Neuronal stem cell (in vitro differentiated cells): ENCODE measurements around the gene SLC9A9.

Experiments
- DNase-seq: peaks from one replicate; pipeline ENCODE4 v3.0.0-alpha.2; 2013; ENCODE audit warnings: low spot score
- H2AFZ ChIP-seq: one replicate; pipeline ENCODE4 v1.6.1; 2013; ENCODE audit warnings: mild to moderate bottlenecking, low read length, inconsistent platforms
- H2AK5ac ChIP-seq: 2 replicates; pipeline ENCODE4 v1.6.1; 2013; ENCODE audit warnings: low read depth, mild to moderate bottlenecking, inconsistent platforms, low read length, moderate library complexity, mixed read lengths
- H2BK120ac ChIP-seq: 2 replicates; pipeline ENCODE4 v1.6.1; 2013; ENCODE audit warnings: low read depth, mild to moderate bottlenecking, inconsistent platforms, low read length, moderate library complexity, mixed read lengths
- H2BK12ac ChIP-seq: one replicate; pipeline ENCODE4 v1.6.1; 2013; ENCODE audit warnings: low read length, inconsistent platforms
- H2BK15ac ChIP-seq: 2 replicates; pipeline ENCODE4 v1.6.1; 2013; ENCODE audit warnings: mild to moderate bottlenecking, low read length, inconsistent platforms, mixed read lengths
- H2BK5ac ChIP-seq: one replicate; pipeline ENCODE4 v1.6.1; 2013; ENCODE audit warnings: inconsistent platforms, mild to moderate bottlenecking, low read length, moderate library complexity
- H3K14ac ChIP-seq: one replicate; pipeline ENCODE4 v1.6.1; 2013; ENCODE audit warnings: low read length, inconsistent platforms
- H3K18ac ChIP-seq: 2 replicates; pipeline ENCODE4 v1.6.1; 2013; ENCODE audit warnings: low read length, inconsistent platforms
- H3K23ac ChIP-seq: 2 replicates; pipeline ENCODE4 v1.6.1; 2013; ENCODE audit warnings: low read depth, mild to moderate bottlenecking, mixed read lengths, low read length, inconsistent platforms; ENCODE audit not compliant: poor library complexity
- H3K27ac ChIP-seq: replicated peaks from 3 replicates; pipeline ENCODE4 v1.5.1; 2013; ENCODE audit warnings: low read length, inconsistent platforms
- H3K27me3 ChIP-seq, 3 experiments: 2 replicates each; pipeline ENCODE4 v1.6.1; 2013; ENCODE audit warnings: low read length in 3 of 3, mild to moderate bottlenecking in 2 of 3, inconsistent platforms in 1 of 3, low read depth in 1 of 3, mixed read lengths in 1 of 3, moderate library complexity in 1 of 3; ENCODE audit not compliant: control insufficient read depth in 3 of 3, insufficient read depth in 3 of 3
- H3K36me3 ChIP-seq, 2 donors: replicated peaks in 1 of 2; 2 replicates each; pipeline ENCODE4 v1.6.1; 2013; ENCODE audit warnings: low read length in 2 of 2; ENCODE audit not compliant: control insufficient read depth in 2 of 2, insufficient read depth in 2 of 2
- H3K4ac ChIP-seq: 2 replicates; pipeline ENCODE4 v1.6.1; 2013; ENCODE audit warnings: inconsistent platforms, mild to moderate bottlenecking, low read length, moderate library complexity
- H3K4me1 ChIP-seq, 2 donors: 1 replicate in 1 of 2; 2 replicates in 1 of 2; pipeline ENCODE4 v1.6.1; 2013; ENCODE audit warnings: low read length in 2 of 2, low read depth in 1 of 2; ENCODE audit not compliant: control insufficient read depth in 2 of 2, insufficient read depth in 1 of 2
- H3K4me2 ChIP-seq: one replicate; pipeline ENCODE4 v1.6.1; 2013; ENCODE audit warnings: mild to moderate bottlenecking, low read length, inconsistent platforms; ENCODE audit not compliant: insufficient read depth, poor library complexity, severe bottlenecking
- H3K4me3 ChIP-seq, 2 donors: 2 replicates each; pipeline ENCODE4 v1.5.1; 2013; ENCODE audit warnings: low read length in 2 of 2, mild to moderate bottlenecking in 2 of 2, inconsistent platforms in 1 of 2, moderate library complexity in 1 of 2
- H3K79me1 ChIP-seq: one replicate; pipeline ENCODE4 v1.6.1; 2013; ENCODE audit warnings: low read depth, mild to moderate bottlenecking, inconsistent platforms, low read length, moderate library complexity
- H3K9ac ChIP-seq: one replicate; pipeline ENCODE4 v1.6.1; 2013; ENCODE audit warnings: mild to moderate bottlenecking, low read depth, low read length, inconsistent platforms; ENCODE audit not compliant: poor library complexity
- H3K9me3 ChIP-seq, 2 donors: replicated peaks in 1 of 2; 2 replicates each; pipeline versions ENCODE3 to v1.6.1; 2013; ENCODE audit warnings: low read length in 2 of 2, mild to moderate bottlenecking in 2 of 2, inconsistent platforms in 1 of 2, low read depth in 1 of 2, mixed read lengths in 1 of 2, moderate library complexity in 1 of 2; ENCODE audit not compliant: control insufficient read depth in 2 of 2, insufficient read depth in 1 of 2
- H4K8ac ChIP-seq: one replicate; pipeline ENCODE4 v1.6.1; 2013; ENCODE audit warnings: low read depth, mild to moderate bottlenecking, inconsistent platforms, low read length, moderate library complexity
- H4K91ac ChIP-seq: one replicate; pipeline ENCODE4 v1.6.1; 2013; ENCODE audit warnings: low read length, low read depth, mild to moderate bottlenecking, inconsistent platforms; ENCODE audit not compliant: poor library complexity
- WGBS, 2 donors: extraction: QIAGEN DNeasy Blood & Tissue Kit; methylation state at CpG; one replicate each; pipeline ENCODE4 v1.1.7; 2013; ENCODE audit warnings: missing lambda C conversion rate in 2 of 2, mixed read lengths in 1 of 2; ENCODE audit not compliant: insufficient read length in 2 of 2, insufficient replicate concordance in 1 of 2; ENCODE audit errors: extremely low coverage in 2 of 2; 5-methylcytosine and 5-hydroxymethylcytosine counted together

SLC9A9 gene

DNA sequence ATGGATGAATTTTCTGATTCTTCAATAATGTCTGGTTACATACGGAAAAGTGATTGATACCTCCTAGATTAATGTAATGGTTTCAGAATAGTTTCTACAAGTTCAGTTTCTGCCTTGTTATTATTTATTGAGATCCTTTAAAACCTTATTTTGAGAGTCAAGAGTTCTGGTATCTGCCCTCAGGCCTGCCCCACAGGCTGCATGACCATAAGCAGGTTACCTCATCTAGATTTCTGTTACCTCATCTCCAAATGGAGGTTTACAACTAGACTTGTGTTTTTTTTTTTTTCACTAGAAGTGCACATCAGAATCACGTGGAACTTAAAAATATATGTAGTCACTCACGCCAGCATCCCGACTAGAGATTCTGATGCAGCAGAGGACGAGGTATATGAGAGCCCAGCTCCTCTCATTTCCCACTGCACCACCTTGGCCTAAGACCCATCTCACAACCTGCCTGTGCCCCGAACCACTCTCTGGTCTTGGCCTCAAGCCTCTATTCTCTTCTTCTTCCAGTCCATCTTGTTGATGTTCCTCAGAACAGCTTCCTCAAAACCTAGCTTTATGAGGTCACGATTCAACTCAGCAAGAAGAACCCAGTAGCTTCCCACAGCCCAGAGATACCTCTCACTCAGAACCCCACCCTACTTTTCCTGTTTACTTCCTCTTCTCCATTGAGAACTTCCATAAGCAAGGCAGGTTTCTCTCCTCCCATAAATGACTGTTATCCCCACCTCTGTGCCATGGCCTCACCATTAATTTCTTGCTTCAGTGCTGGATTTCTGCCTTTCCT, 375.3 kb downstream of the SLC9A9 start:
- H3K4ac ChIP-seq: no peak overlapping the region
- H3K23ac ChIP-seq: no peak overlapping the region
- no peak overlapping the region for H2BK120ac ChIP-seq
- WGBS, 2 donors: no CpG with 5 or more reads among the region's 7 CpGs
- H2BK15ac ChIP-seq: no peak overlapping the region
- H2BK5ac ChIP-seq: no peak overlapping the region
- peaks cover 0 to 7% of the 10 kb centered on the region in 2 donors for H3K4me1 ChIP-seq
- no peak overlapping the region for H4K8ac ChIP-seq
- no peak for DNase-seq
- H3K9me3 ChIP-seq: no peaks in the 10 kb centered on the region
- H3K4me2 ChIP-seq: no peak overlapping the region
- H2AK5ac ChIP-seq: no peak overlapping the region
- no peak overlapping the region for H3K4me3 ChIP-seq
- no peak overlapping the region for H4K91ac ChIP-seq
- H3K79me1 ChIP-seq: no peaks in the 10 kb centered on the region
- no peak overlapping the region for H2BK12ac ChIP-seq
- H3K18ac ChIP-seq: no peak overlapping the region
- H3K14ac ChIP-seq: no peak overlapping the region
- no peak overlapping the region for H3K27ac ChIP-seq
- H3K9ac ChIP-seq: no peak overlapping the region
- no peaks in the 10 kb centered on the region for H3K27me3 ChIP-seq
- H2AFZ ChIP-seq: no peak overlapping the region
- H3K36me3 ChIP-seq: no peaks in the 10 kb centered on the region

DNA sequence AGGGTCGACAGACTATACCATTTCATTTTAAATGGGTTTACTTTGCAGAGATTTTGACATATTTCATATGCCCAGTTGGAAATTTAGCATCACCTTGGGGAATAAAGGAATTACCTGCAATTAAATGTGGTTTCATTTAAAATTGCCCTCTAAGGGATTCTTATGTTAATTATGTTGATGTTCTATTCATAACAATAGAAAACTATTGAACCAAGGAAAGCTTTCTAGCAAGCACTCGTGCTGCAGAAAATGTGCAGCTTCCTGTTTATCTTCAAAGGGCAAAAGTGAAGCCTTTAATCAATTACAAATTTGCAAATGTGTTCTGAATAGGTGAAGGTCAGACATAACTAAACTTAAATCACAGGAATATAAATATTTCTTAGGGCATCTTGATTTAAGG, 376.6 kb downstream of the SLC9A9 start:
- Histone ChIP-seq H2AK5ac (no peak overlapping the region), H3K9me3 (no peaks in the 10 kb centered on the region), H3K4me3 (no peak overlapping the region), H3K9ac (no peak overlapping the region), H3K4me2 (no peak overlapping the region), H2BK15ac (no peak overlapping the region), H3K79me1 (no peaks in the 10 kb centered on the region), H3K36me3 (no peaks in the 10 kb centered on the region), H3K4me1 (peaks cover 0 to 7% of the 10 kb centered on the region in 2 donors), H2BK12ac (no peak overlapping the region), H2BK120ac (no peak overlapping the region), H3K27ac (no peak overlapping the region), H3K14ac (no peak overlapping the region), H2BK5ac (no peak overlapping the region), H3K18ac (no peak overlapping the region), H4K91ac (no peak overlapping the region), H2AFZ (no peak overlapping the region), H3K4ac (no peak overlapping the region), H3K23ac (no peak overlapping the region), H4K8ac (no peak overlapping the region), H3K27me3 (no peaks in the 10 kb centered on the region)
- WGBS, 2 donors: no CpG with 5 or more reads among the region's 2 CpGs
- DNase-seq: no peak

DNA sequence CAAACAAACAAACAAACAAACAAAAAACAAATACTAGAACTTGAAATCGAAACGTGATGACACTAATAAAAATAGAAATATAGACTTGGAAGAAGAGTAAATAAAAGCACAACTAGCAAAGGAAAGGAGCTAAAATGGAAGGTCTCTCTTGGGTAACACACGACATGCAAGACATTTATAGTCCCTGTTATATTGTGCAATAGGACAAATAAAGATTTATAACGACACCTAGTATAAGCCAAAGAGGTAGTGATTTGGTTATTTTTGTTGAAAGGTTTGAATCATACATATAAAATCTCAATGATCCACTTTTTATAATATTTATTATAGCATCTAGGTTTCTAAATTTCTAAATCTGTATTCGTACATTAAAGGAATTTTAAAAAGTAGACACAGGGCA, 379.1 kb downstream of the SLC9A9 start:
- no peak overlapping the region for H3K4me3 ChIP-seq
- no peak overlapping the region for H3K23ac ChIP-seq
- H3K27me3 ChIP-seq: no peaks in the 10 kb centered on the region
- no peak overlapping the region for H3K4me2 ChIP-seq
- H2BK12ac ChIP-seq: no peak overlapping the region
- no peak overlapping the region for H4K91ac ChIP-seq
- no peak overlapping the region for H3K27ac ChIP-seq
- no peak overlapping the region for H3K9ac ChIP-seq
- no peaks in the 10 kb centered on the region for H3K36me3 ChIP-seq
- WGBS, 2 donors: no CpG with 5 or more reads among the region's 5 CpGs
- H3K18ac ChIP-seq: no peak overlapping the region
- H2BK120ac ChIP-seq: no peak overlapping the region
- H3K14ac ChIP-seq: no peak overlapping the region
- H4K8ac ChIP-seq: no peak overlapping the region
- H3K4ac ChIP-seq: no peak overlapping the region
- no peaks in the 10 kb centered on the region for H3K9me3 ChIP-seq
- H3K4me1 ChIP-seq: peaks cover 0 to 7% of the 10 kb centered on the region in 2 donors
- no peak overlapping the region for H2BK5ac ChIP-seq
- H2AK5ac ChIP-seq: no peak overlapping the region
- no peak overlapping the region for H2AFZ ChIP-seq
- DNase-seq: no peak
- no peaks in the 10 kb centered on the region for H3K79me1 ChIP-seq
- H2BK15ac ChIP-seq: no peak overlapping the region

GRCh38 chr3:143465666-143466065, 382.6 kb downstream of the SLC9A9 start:
- Histone ChIP-seq H3K23ac (no peak overlapping the region), H3K9me3 (no peaks in the 10 kb centered on the region), H3K14ac (no peak overlapping the region), H2AFZ (no peak overlapping the region), H3K18ac (no peak overlapping the region), H4K91ac (no peak overlapping the region), H3K27me3 (no peaks in the 10 kb centered on the region), H2BK15ac (no peak overlapping the region), H4K8ac (no peak overlapping the region), H3K27ac (no peak overlapping the region), H3K4me1 (no peaks in the 10 kb centered on the region), H3K4me3 (no peak overlapping the region), H3K4me2 (no peak overlapping the region), H2BK12ac (no peak overlapping the region), H2AK5ac (no peak overlapping the region), H2BK5ac (no peak overlapping the region), H3K36me3 (no peaks in the 10 kb centered on the region), H3K9ac (no peak overlapping the region), H2BK120ac (no peak overlapping the region), H3K79me1 (no peaks in the 10 kb centered on the region), H3K4ac (no peak overlapping the region)
- no CpG with 5 or more reads among the region's 1 CpG for WGBS, 2 donors
- DNase-seq: no peak
